Activated CD8-positive, alpha-beta memory T cell treated with anti-CD3 and anti-CD28 coated beads, Interleukin-2, amount 50 U/mL, for 1 hour (primary cell): ENCODE data around the gene OR2W1.

Source experiments
- DNase-seq: peaks from one replicate; pipeline ENCODE4 v3.0.0-alpha.2; 2020; ENCODE audit errors: extremely low read depth

Gene OR2W1, protein sequence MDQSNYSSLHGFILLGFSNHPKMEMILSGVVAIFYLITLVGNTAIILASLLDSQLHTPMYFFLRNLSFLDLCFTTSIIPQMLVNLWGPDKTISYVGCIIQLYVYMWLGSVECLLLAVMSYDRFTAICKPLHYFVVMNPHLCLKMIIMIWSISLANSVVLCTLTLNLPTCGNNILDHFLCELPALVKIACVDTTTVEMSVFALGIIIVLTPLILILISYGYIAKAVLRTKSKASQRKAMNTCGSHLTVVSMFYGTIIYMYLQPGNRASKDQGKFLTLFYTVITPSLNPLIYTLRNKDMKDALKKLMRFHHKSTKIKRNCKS

DNA sequence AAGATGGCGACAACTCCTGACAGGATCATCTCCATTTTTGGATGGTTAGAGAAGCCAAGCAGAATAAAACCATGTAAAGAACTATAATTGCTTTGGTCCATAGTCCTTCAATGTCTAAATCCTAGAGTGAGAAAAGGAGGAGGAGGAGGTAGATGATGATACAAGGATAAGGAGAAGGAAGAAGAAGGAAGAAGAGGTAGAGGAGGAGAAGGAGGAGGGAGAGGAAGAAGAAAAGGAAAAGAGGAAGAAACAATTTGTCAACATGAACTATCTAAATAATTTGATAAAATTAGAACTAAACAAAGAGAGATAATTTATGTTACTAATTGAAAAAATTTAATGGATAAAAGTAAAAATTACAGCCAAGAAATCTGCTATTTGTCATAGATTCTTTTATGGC, at the start of gene OR2W1:
Gene OR2W1, minus strand, starts transcription at position 101 of the 400 bp plus-strand sequence. Its CDS starts 0 bp downstream, at position 101.
- DNase-seq = no peak

DNA sequence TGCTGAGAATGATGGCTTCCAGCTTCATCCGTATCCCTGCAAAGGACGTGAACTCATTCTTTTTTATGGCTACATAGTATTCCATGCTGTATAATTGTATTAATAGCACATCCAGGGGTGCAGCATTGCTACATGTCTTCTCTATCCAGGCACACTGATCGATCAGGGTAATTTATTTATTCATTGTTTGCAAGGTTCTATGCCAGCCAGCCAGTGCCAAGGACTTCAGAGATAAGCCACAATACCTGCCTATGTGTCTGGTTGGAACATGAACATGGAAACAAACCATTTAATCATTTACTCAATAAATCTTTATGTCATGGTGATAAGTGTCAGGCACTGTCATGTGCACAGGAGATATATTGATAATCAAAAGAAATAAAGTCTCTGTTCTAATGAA, 48.0 kb upstream of the OR2W1 start:
- DNase-seq = no peak

GRCh38 chr6:29087213-29087612, 42.2 kb upstream of the OR2W1 start, which contains the start of gene OR2B3:
TSS of gene OR2B3 (minus strand) at chr6:29087313. CDS start at chr6:29087248, 65 bp downstream.
- no peak for DNase-seq

DNA sequence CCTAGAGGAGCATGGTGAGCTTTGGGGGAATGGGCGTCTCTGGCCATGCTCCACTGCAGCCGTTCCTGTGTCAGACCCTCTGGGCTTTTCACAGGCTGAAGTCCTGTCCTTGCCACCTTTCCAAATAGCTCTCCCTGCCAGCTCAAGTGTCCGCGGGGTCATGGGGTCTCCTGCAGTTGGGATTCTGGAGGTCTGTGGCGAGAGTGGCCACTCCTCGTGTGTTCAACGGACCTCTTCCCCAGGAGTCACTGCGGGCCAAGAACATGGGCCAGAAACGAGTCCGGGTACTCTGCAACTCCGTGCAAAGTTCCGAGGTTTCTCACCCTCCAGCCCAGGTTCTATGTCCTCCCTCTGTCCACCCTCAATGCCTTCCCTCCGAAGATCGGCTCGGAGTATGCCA, 37.5 kb upstream of the OR2W1 start:
- no peak for DNase-seq

DNA sequence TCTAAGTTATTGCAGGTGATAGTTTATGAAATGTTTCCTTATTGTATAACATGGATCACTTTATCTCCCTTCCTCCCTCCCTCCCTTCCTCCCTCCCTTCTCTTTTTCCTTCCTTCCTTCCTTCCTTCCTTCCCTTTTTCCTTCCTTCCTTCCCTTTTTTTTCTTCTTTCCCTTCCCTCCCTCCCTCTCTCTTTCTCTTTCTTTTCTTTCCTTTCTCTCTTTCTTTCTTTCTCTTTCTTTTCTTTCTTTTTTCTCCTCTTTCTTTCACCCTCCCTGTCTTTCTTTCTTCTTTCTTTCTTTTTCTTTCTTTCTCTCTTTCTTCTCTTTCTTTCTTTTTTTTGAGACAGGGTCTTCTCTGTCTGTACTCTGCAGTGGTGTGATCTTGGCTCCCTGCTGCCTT, 36.3 kb upstream of the OR2W1 start:
- DNase-seq = no peak

- no peak for DNase-seq
Measured at GRCh38 chr6:29079203-29079602, 34.2 kb upstream of the OR2W1 start.

DNA sequence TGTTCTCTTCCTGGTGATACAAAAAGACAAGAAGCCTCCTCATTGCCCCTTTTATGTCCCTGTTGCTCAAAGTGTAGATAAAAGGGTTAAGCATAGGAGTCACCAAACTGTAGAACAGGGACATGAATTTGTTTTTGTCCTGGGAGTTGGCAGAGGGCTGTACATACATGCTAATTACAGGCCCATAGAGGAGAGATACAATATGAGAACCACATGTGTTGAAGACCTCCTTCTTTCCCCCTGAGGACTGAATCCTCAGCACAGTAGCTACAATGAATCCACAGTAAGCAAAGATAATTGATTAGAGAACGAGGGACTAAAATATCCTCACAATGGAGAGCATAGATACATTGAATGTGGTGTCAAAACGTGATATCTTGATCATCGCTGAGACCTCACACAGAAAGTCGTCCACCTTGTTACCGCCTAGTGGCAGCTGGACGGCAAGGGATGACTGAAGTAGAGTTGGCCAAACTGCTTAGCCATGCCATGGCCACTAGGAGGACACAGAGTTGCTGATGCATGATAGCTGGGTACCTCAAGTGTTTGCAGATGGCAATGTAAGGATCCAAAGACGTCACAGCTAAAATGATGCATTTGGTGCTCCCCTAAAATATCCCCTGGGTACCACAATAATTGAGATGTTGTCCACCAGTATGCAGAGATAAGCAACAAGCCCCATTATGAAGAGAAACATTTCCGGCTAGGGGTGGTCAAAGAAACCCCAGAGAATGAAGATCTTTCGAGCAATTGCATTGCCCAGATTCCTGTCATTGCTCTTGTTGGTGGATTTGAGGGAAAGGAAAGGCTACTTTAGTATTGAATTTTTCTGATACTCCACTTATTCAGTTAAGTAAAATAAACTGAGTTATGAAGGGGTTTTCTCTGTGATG, 27.1 kb upstream of the OR2W1 start:
- DNase-seq = no peak

DNA sequence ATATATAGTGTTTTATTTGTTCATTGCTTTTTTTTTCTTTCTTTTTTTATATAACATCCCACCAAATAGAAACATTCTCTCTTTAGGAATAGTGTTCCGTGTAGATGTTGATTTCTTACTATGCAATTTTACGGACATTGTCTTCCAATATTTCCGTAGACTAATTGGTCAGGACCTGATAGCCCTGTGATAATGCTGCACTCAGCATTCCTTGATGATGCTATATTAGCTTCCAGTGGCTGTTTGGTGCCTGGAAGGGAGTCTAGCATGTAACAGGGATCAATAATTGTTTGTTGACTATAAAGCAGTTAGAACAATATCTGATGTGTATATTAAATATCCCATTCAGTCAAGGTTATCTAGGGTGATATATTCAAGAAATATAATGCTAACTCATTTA, 6.7 kb upstream of the OR2W1 start:
- DNase-seq = no peak

DNA sequence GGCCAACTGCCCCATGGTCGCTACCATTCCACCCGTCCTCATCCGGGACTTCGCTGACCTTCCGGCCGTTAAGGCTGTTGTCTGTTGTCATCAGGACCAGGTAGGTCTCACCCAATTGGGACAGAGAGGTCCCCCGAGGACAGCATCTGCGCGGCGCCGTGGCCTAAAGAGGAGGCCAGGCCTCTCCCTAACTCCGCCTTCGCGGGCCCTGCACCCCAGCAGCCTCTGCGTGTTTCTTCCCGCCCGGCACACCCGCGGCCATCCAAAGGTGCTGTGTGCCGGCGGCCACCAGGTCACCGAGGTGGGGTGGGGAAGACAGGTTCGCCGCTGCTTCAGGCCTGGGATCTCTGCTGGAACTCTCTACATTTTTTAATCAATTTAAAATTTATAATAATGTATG, 9.0 kb downstream of the OR2W1 start:
- no peak for DNase-seq

- no peak for DNase-seq
Measured at GRCh38 chr6:29028821-29029220, 16.2 kb downstream of the OR2W1 start.

DNA sequence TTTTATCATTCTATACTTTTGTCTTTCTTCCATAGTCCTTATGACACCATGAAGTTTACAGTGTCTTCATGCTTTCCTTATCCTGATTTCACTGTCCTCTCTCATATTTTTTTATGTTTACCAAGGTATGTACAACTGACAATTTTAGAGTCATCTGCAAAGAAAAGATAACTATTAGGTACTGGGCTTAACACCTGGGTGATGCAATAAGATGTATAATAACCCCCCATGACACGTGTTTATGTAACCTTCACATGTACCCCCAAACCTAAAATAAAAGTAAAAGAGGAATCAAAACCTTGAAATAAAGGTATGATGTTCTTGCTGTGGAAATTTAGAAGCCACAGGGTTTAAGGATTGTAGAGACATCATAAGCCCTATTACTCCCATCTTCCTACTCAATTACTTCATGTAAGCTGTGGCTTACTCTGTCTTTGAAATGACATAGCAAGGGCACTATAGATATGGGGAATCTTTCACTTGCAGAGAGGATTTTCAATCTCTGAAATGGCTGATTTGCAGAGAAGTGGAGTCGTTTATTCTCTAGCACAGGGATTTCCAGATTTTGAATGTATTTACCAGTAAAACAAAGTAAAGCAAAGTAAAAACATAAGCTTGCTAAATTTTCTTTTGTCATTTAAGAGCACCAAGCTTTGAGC, 18.9 kb downstream of the OR2W1 start:
- DNase-seq = no peak

DNA sequence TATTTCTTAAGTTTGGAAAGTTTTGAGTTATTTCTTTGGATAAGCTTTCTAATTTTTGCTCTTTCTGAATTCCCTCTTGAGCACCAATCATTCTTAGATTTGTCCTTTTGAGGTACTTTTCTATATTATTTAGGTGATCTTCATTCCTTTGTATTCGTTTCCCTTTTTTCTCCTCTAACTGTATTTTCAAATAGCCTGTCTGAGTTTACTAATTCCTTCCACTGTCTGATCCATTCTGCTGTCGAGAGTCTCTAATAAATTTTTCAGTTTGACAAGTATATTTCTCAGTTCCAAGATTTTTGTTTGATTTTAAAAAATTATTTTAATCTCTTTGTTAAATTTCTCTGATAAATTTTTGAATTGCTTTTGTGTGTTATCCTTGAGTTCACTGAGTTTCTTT, 23.5 kb downstream of the OR2W1 start:
- no peak for DNase-seq

DNA sequence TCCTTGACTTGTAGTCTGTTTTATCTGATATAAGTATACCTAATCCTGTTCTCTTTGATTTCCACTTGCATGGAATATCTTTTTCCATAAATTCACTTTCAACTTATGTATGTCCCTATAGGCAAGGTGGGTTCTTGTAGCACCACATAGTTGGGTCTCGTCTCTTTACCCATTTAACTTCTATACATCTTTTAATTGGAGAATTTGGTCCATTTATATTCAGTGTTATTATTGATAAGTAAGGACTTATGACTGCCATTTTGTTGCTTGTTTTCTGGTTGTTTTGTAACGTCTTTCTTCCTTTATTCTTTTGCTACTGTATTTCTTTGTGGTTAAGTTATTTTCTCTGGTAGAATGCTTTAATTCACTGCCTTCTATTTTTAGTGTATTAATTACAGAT, 25.3 kb downstream of the OR2W1 start:
- DNase-seq = no peak

- no peak for DNase-seq
Measured at GRCh38 chr6:29017428-29017802, 27.6 kb downstream of the OR2W1 start.

DNA sequence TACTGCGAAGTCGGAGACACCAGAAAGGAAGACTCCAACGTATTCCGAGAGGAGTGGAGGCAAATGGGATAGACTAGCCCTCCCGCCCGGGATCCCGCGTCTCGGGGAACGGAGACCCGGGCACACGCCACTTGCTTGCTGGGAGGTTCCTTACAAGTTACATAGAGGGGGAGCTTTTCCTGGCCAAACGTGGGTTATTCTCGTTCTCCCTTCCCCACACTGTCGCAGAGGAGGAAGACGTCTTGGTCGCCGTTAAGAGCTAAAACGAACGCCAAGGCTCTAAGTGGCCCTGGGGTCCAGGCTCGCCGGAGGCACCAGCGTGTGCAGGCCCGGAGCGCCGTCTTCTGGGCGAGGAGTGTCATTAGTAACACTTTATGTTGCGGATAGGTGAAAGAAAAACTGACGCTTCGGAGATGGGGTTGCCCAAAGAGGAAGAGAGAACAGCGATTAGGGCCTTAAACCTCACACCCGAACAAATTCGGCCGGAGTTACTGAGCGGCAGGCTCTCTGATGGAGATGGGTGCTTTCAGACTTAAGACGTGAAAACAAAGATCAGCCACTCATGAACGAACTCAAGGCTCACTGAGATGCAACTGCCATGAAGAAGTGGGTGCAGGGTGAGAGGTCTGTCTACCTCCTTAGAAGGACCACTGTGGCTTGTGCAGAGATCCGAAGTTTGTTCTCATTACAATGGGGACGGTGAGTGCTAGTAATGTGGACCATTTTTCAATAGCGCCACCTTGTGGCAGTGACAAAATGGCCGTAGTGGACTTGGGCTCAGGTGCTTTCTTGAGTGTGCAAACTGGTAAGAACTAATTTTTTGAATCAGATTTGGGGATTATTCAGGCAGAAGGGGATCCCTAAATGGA, 28.2 kb downstream of the OR2W1 start:
- DNase-seq = peak; percentile 45

GRCh38 chr6:29014729-29015608, 30.0 kb downstream of the OR2W1 start:
- no peak for DNase-seq

DNA sequence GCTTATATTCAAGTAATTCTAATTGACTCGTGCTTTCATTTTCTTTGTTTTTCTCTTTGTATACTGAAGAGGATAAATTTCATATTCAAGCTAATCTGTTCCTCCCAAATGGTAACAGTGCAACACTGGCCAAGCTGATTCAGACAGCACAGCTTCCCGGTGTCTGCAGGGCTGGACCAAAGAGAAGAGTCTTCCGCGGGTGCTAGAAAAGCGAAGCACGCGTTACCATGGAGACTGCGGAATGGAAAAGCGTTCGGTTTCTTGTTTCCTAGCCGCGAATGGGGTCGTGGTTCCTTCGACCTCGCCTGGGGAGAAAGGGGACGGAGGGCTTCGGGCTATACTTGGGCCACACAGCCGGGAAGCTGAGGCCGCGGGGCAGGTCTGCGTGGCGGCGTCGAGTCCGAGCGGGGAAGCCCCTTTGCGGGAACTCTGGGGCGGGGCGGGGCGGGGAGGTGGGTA, 33.7 kb downstream of the OR2W1 start:
- peak; percentile 36 for DNase-seq

- DNase-seq = no peak
Measured at GRCh38 chr6:29009358-29009757, 35.6 kb downstream of the OR2W1 start.

DNA sequence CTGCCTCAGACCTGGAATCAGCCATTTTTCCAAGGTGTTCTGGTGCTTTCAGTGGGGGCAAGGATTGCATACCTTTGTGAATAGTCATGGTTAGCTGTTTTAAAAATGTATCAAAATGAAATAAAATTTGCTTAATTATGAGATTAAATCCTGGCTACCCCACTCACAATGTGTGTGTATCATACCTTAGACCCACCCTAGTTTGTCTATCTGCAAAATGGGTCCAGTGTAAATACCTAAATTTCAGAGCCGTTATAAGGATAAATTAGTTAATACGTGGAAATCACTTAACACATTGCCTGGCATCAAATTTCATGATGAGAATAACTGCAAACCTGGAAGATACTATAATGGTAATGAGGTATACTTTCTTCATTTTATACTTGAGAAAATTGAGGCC, 36.9 kb downstream of the OR2W1 start:
- no peak for DNase-seq

- DNase-seq = no peak
Measured at GRCh38 chr6:29005183-29005885, 39.6 kb downstream of the OR2W1 start, which contains the start of gene ZNF311. TSS of gene ZNF311 (minus strand) at chr6:29005315. CDS start at chr6:29003954, 1,361 bp downstream.
